ENCODE data around the gene SNX19. TPM values are rescaled to one million over a fixed set of nuclear protein-coding genes. Genes with fewer than 3 reads are reported as not detected.
A peak's percentile ranks its signal among the peaks of the same experiment; 100 is the strongest.

Gene SNX19
- total and polyA plus RNA-seq, 8 donors: 11.7 to 37.2 (median 22.4) TPM

GRCh38 chr11:130913268-130913667, 3.0 kb downstream of the SNX19 start:
- H3K27ac ChIP-seq: no peak overlapping the region
- intact Hi-C loops (cut with DNase I): no loop called here
- no peak overlapping the region for H3K4me3 ChIP-seq
- peaks cover 6 to 24% (median 8%) of the 10 kb centered on the region in 3 donors for H3K4me1 ChIP-seq
- peaks cover 0 to 13% (median 3%) of the 10 kb centered on the region in 3 donors for H3K36me3 ChIP-seq
- TF ChIP-seq, protein P1, sequence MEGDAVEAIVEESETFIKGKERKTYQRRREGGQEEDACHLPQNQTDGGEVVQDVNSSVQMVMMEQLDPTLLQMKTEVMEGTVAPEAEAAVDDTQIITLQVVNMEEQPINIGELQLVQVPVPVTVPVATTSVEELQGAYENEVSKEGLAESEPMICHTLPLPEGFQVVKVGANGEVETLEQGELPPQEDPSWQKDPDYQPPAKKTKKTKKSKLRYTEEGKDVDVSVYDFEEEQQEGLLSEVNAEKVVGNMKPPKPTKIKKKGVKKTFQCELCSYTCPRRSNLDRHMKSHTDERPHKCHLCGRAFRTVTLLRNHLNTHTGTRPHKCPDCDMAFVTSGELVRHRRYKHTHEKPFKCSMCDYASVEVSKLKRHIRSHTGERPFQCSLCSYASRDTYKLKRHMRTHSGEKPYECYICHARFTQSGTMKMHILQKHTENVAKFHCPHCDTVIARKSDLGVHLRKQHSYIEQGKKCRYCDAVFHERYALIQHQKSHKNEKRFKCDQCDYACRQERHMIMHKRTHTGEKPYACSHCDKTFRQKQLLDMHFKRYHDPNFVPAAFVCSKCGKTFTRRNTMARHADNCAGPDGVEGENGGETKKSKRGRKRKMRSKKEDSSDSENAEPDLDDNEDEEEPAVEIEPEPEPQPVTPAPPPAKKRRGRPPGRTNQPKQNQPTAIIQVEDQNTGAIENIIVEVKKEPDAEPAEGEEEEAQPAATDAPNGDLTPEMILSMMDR (IDR thresholded peaks at IDR 0.05): no peak
- no peak for FAIRE-seq
- H3K9me3 ChIP-seq: no peaks in the 10 kb centered on the region
- 86 to 87% methylated on average over 2 of the region's 2 CpGs for WGBS, 2 donors
- no peak for DNase-seq
- no peaks in the 10 kb centered on the region for H3K27me3 ChIP-seq
- ATAC-seq: no peak

DNA sequence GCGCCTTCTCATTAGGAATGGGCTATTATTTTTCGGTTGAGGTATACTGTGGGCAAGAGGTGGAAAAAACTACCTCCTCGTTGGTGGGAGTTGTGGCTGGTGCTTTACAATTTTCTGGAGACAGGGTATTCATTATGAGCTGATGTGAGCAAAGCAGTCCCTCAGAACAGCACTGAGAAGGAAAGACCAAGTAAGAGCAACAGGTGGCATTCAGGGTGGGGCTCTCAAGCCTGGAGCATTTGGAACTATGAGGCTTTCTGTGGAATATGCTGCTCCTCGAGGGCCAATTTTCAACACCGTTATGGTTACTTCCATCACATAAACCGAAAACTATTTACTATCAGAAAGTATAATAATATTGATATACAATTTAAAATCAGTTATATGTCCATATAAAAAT, 3.7 kb downstream of the SNX19 start:
- peaks cover 0 to 20% (median 7%) of the 10 kb centered on the region in 3 donors for H3K36me3 ChIP-seq
- DNase-seq (no peak), FAIRE-seq (no peak), ATAC-seq (no peak)
- H3K27me3 ChIP-seq: no peaks in the 10 kb centered on the region
- H3K4me3 ChIP-seq: no peak overlapping the region
- H3K27ac ChIP-seq: no peak overlapping the region
- TF ChIP-seq, protein P1 (IDR thresholded peaks at IDR 0.05): no peak
- intact Hi-C loops (cut with DNase I): no loop called here
- peaks cover 6 to 24% (median 9%) of the 10 kb centered on the region in 3 donors for H3K4me1 ChIP-seq
- no peaks in the 10 kb centered on the region for H3K9me3 ChIP-seq
- WGBS, 2 donors: 84 to 92% methylated on average over 6 of the region's 6 CpGs

GRCh38 chr11:130911306-130911705, 5.0 kb downstream of the SNX19 start:
- FAIRE-seq: no peak
- peaks cover 6 to 21% (median 9%) of the 10 kb centered on the region in 3 donors for H3K4me1 ChIP-seq
- H3K4me3 ChIP-seq: no peak overlapping the region
- TF ChIP-seq, protein P1 (IDR thresholded peaks at IDR 0.05): no peak
- WGBS, 2 donors: 92 to 94% methylated on average over 11 of the region's 11 CpGs
- H3K36me3 ChIP-seq: peaks cover 3 to 28% (median 13%) of the 10 kb centered on the region in 3 donors
- intact Hi-C loops (cut with DNase I): no loop called here
- no peak for DNase-seq
- no peak for ATAC-seq
- H3K9me3 ChIP-seq: no peaks in the 10 kb centered on the region
- no peaks in the 10 kb centered on the region for H3K27me3 ChIP-seq
- no peak overlapping the region for H3K27ac ChIP-seq

DNA sequence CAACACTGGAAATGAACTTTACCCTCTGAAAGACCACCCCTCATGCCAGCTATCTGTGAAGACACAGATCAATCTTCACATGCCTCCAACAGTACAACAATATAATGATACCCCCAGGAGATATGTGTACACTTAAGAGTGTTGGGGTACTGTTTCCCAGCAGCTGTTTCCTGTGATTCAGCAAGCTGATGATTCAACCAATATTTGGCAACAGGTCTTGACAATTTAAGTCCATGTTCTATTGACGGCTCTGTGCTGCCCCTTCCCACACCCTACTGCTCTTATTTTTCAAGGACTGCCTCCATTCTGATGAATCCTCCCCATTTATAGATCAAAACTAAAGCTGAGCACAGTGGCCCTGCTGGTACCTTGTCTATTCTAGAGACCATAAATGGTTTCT, 6.6 kb downstream of the SNX19 start:
- peaks cover 8 to 42% (median 20%) of the 10 kb centered on the region in 3 donors for H3K36me3 ChIP-seq
- FAIRE-seq: no peak
- no peak overlapping the region for H3K27ac ChIP-seq
- no peaks in the 10 kb centered on the region for H3K9me3 ChIP-seq
- H3K4me1 ChIP-seq: peaks cover 0 to 15% (median 5%) of the 10 kb centered on the region in 3 donors
- H3K4me3 ChIP-seq: no peak overlapping the region
- WGBS, 2 donors: 80 to 86% methylated on average over 1 of the region's 1 CpG
- TF ChIP-seq, protein P1 (IDR thresholded peaks at IDR 0.05): no peak
- intact Hi-C loops (cut with DNase I): no loop called here
- ATAC-seq: no peak
- no peak for DNase-seq
- no peaks in the 10 kb centered on the region for H3K27me3 ChIP-seq

- Histone ChIP-seq H3K36me3 (peaks cover 8 to 46% (median 20%) of the 10 kb centered on the region in 3 donors), H3K9me3 (no peaks in the 10 kb centered on the region), H3K4me3 (no peak overlapping the region), H3K4me1 (peaks cover 0 to 15% (median 5%) of the 10 kb centered on the region in 3 donors), H3K27ac (no peak overlapping the region), H3K27me3 (no peaks in the 10 kb centered on the region)
- intact Hi-C loops (cut with DNase I): no loop called here
- TF ChIP-seq, protein P1 (IDR thresholded peaks at IDR 0.05): no peak
- ATAC-seq (peak in 1 of 4 donors; percentile 41), DNase-seq (no peak), FAIRE-seq (no peak)
- 69 to 77% methylated on average over 4 of the region's 4 CpGs for WGBS, 2 donors
Measured at GRCh38 chr11:130908770-130909625, 7.3 kb downstream of the SNX19 start.

Measured in pancreas (tissue), 10 donors.